Tibial nerve (tissue), 3 donors: ENCODE measurements around the gene INCA1.

ENCODE experiments used
- CTCF ChIP-seq, 5 experiments: fragments of 200-600 bp in 3 of 5; fragments of 450-650 bp in 2 of 5; sonication (generic) in 3 of 5; IDR thresholded peaks; one replicate each; pipeline ENCODE4 v1.5.1; 2016 to 2019; ENCODE audit warnings: antibody characterized with exemption in 5 of 5, mild to moderate bottlenecking in 3 of 5, moderate library complexity in 2 of 5
- POLR2A ChIP-seq, 2 donors: fragments of 450-650 bp; IDR thresholded peaks; one replicate each; pipeline ENCODE4 v1.6.1; 2017; ENCODE audit warnings: antibody characterized with exemption in 2 of 2, mild to moderate bottlenecking in 2 of 2, moderate library complexity in 2 of 2

GRCh38 chr17:5032865-5033264 lies 35.5 kb upstream of the INCA1 start:
- TF ChIP-seq CTCF (IDR thresholded peaks at IDR 0.05) (no peak), POLR2A (IDR thresholded peaks at IDR 0.05) (no peak)
